ENCODE measurements around the gene PRKAA1. TPM values are rescaled to one million over a fixed set of nuclear protein-coding genes. Genes with fewer than 3 reads are reported as not detected.

Gene PRKAA1
- total and polyA plus RNA-seq, 2 of the 13 experiments (the other 11 are each of a cell fraction or from before 2014, with no cell fraction given), result 36.6 to 58.0 TPM

- no peak for TF ChIP-seq TBP (CRISPR knock-in tag; IDR thresholded peaks at IDR 0.05)
- peak in 1 of 2 experiments; percentile 50; a peak in 1 of 4 replicates for TF ChIP-seq POLR2A (IDR thresholded peaks at IDR 0.05; ENCODE audit: insufficient read depth in 1 of 2, low read depth in 2 of 2, low read length in 2 of 2)
- TF ChIP-seq, protein P1, sequence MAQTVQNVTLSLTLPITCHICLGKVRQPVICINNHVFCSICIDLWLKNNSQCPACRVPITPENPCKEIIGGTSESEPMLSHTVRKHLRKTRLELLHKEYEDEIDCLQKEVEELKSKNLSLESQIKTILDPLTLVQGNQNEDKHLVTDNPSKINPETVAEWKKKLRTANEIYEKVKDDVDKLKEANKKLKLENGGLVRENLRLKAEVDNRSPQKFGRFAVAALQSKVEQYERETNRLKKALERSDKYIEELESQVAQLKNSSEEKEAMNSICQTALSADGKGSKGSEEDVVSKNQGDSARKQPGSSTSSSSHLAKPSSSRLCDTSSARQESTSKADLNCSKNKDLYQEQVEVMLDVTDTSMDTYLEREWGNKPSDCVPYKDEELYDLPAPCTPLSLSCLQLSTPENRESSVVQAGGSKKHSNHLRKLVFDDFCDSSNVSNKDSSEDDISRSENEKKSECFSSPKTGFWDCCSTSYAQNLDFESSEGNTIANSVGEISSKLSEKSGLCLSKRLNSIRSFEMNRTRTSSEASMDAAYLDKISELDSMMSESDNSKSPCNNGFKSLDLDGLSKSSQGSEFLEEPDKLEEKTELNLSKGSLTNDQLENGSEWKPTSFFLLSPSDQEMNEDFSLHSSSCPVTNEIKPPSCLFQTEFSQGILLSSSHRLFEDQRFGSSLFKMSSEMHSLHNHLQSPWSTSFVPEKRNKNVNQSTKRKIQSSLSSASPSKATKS (CRISPR knock-in tag; IDR thresholded peaks at IDR 0.05), result no peak
- TF ChIP-seq CENPX (CRISPR knock-in tag; IDR thresholded peaks at IDR 0.05), result no peak
- TF ChIP-seq ZFP62 (CRISPR knock-in tag; IDR thresholded peaks at IDR 0.05), result no peak
- TF ChIP-seq, protein P2, sequence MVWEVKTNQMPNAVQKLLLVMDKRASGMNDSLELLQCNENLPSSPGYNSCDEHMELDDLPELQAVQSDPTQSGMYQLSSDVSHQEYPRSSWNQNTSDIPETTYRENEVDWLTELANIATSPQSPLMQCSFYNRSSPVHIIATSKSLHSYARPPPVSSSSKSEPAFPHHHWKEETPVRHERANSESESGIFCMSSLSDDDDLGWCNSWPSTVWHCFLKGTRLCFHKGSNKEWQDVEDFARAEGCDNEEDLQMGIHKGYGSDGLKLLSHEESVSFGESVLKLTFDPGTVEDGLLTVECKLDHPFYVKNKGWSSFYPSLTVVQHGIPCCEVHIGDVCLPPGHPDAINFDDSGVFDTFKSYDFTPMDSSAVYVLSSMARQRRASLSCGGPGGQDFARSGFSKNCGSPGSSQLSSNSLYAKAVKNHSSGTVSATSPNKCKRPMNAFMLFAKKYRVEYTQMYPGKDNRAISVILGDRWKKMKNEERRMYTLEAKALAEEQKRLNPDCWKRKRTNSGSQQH (CRISPR knock-in tag; IDR thresholded peaks at IDR 0.05; ENCODE audit: low read depth), result no peak
- no peak for TF ChIP-seq ZNF441 (CRISPR knock-in tag; IDR thresholded peaks at IDR 0.05; ENCODE audit: borderline replicate concordance)
- 0 out of 2 replicates have a peak, but pooled peaks have one; percentile 25 for TF ChIP-seq MBD4 (IDR thresholded peaks at IDR 0.05; ENCODE audit: borderline replicate concordance, low read length)
- peak; percentile 60 for TF ChIP-seq RBFOX2 (IDR thresholded peaks at IDR 0.05; ENCODE audit: low read depth, low read length)
- no peak for TF ChIP-seq ZNF446 (CRISPR knock-in tag; IDR thresholded peaks at IDR 0.05)
- no peak for TF ChIP-seq RNF2 (conservative IDR thresholded peaks at IDR 0.05; ENCODE audit: low read depth)
- no peak for TF ChIP-seq SP140L (CRISPR knock-in tag; IDR thresholded peaks at IDR 0.05; ENCODE audit: borderline replicate concordance)
- peak; percentile 24; the same call in 1 of the 2 replicates for TF ChIP-seq POLR2AphosphoS5 (IDR thresholded peaks at IDR 0.05; ENCODE audit: low read depth, low read length)
- TF ChIP-seq RBM22 (optimal IDR thresholded peaks at IDR 0.05; ENCODE audit: low read length), result peak; percentile 17
- no peak for TF ChIP-seq MEIS2 (CRISPR knock-in tag; IDR thresholded peaks at IDR 0.05)
- no peak for TF ChIP-seq ZNF251 (CRISPR knock-in tag; IDR thresholded peaks at IDR 0.05)
Observed at GRCh38 chr5:40828021-40828631, 30.0 kb upstream of the PRKAA1 start (continued).

Measured in HepG2 (cell line).